NCI-H1694 treated with DMSO at 0.1 percent for 48 hours (cell line): ENCODE data around the gene FOXP1.
"Not testable (repeated sequence)": the region's sequence is repeated elsewhere in the genome, so short reads cannot be mapped to it uniquely, and the experiment has no call there.

ENCODE experiments used
- DNase-seq: peaks from one replicate; lab custom pipeline; 2025; lab: John Stamatoyannopoulos, UW

Gene FOXP1

DNA sequence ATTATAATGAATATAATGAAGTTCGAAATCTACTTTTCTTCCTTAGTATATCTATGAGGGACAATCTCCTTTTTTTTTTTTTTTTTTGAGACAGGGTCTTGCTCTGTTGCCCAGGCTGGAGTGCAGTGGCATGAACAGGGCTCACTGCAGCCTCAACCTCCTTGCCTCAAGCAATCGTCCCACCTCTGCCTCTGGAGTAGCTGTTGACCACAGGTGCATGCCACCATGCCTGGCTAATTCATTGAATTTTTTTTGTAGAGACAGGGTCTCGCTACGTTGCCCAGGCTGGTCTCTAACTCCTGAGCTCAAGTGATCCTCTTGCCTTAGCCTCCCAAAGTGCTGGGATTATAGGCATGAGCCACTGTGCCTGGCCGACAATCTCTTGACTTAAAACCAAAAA lies 607.5 kb downstream of the FOXP1 start:
- not testable (repeated sequence) for DNase-seq

DNA sequence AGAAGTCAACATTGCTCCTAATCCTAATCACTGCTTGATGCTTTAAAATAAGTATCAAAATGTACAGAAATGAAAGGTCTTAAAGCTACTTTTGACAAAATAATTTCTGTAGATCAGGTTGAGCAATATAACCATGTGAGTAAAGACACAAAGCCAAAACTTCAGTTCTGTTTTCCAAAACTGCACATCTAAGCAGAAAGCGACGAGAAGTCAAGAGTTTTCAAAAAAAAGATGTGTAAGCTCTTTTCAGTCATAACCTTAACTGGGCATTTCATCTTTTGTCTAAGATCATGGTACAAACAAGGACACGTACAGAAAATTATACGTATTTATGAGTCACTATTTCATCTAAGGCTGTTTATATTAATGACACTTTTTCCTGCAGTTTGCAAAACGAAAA lies 608.8 kb downstream of the FOXP1 start:
- no peak for DNase-seq

DNA sequence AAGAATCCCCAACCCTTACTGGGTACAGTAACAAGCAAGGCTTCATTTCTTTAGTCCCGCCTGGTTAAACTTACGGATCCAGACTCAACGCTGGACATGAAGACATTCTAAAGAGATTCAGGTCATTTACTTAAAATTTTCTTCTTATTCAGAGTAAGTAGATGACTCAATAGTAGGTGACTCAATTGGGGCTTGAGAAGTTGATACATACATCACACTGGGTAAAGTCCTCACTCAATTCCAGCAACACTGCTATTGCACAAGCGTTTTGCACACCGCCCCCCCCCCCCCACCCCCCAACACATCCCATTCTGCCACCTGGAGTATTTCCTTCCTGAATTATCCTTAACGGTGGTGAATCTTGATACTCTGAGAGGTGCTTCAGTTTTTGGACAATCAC lies 610.0 kb downstream of the FOXP1 start:
- no peak for DNase-seq

DNA sequence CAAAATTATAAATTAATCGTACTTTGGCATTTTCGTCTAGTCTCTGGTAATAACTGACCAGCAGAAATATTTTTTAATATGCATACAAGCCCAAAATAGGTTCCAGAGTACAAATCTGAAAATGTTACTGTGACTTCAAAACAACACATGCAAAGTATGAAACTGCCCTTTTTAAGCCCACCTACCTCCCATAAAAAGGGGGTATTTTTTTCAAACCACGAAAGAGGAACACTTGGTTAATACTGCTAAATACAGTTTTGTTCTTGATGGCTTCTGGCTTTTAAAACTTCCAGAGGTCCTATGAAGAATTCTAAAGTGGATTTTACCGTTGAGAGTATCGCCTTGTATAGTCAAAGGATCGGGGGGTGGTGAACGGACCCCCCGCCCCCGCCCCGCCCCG lies 610.7 kb downstream of the FOXP1 start:
- DNase-seq, result no peak

DNA sequence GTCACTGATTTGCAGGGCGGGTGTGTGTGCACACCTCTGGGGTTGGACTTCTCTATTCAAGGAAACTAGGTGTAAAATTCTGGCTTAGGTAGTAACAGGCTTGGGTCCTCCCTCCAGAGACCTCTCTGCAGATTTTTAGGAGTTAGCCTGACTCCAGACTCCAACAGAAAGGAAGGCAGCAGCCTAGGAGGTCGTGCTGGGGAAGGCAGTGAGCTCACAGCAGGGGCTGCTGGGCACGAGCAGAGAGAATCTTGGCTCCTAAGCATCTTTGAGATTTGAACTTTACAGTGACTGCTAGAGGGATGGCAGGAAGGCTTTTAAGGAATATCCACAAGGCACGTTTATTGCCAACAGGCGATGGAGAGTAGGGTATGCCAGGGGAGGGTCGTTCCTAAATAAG lies 612.6 kb downstream of the FOXP1 start:
- DNase-seq, result no peak

DNA sequence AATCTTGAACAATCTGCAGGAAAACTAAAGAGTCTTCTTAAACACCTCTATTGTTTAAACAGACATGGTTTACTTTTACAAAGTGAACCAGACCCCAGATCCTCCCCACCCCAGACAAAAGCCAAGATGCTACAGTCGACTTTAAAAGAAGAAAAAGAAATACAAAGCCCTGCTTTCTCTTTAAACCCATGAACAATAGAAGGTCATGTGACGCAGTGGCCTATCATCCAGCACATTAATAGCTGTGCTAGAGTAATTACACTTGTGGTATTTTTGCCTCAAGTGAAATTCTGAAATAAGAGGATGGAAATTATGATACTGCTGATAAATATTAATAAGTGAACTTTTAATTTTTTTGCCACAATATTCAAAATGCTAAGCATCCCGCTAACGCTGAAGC lies 613.4 kb downstream of the FOXP1 start:
- no peak for DNase-seq

DNA sequence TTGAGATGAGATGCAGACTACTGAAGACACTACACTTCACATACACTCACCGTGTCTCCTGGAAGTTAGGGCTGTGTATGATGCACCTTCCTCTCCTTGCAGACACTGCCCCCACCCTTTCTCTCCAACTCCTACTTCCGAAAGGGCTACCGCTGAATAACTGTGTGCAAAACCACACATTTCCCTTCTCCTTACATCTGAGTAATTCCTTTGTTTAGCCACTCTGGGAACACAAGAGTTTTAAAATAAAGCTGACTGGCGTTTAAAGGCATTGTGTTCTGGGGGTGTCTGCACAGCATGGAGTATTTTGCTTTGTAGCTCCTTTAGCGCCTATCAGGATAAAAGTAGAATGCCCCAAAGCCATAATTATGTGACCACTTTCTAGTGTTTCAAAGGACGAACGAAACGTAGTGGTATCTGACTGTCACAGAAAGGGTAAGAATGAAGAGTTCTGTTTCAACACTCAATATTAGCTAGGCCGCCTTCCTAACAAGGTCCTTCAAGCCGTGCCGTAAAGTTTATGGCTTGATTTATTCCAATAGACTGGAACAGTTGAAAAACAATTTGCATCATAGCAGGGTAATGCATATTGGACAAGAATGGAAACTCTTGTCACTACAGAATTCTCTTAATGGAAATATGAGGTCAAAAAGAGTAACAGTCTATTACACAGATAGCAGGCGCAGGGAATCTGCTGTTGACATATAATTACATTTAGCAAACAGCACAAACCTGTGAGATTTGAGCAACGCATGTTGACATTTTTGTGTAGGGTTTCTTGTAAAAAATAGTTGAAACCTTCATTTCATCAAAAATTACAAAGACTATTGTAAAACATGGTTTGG lies 619.9 kb downstream of the FOXP1 start:
- no peak for DNase-seq

DNA sequence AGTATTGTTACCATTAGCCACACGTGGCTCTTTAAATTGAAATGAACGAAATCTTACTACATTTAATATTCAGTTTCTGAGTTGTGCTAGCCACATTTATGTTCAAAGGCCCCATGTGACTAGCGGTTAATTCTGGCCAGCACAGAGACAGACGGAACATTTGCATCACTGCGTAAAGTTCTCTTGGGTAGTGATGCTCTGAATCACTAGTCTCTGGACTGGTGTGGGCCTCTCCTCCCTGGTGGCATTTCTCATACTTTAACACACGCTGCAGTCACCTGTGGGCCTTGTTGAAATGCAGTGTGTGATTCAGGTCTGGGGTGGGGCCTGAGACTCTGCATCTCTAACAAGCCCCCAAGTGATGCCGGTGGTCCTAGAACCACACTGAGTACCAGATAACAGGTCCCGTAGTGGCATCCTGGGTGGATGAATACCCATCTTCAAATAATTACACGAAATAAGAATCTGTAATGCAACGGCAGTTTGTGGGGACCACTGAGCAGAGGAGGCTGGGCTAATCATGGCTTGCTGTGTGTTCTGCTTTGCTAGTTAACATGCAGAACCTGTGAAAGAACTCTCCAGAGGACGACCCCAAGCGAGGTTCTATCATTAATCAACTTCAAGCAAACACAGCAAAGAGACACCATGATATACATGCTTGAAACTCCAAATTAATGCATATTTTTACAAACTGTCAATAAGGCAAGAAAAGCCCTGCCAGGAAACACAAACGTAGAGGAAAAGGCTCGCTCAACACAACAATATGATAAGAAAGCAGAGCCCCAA lies 623.8 kb downstream of the FOXP1 start:
- DNase-seq, result no peak

DNA sequence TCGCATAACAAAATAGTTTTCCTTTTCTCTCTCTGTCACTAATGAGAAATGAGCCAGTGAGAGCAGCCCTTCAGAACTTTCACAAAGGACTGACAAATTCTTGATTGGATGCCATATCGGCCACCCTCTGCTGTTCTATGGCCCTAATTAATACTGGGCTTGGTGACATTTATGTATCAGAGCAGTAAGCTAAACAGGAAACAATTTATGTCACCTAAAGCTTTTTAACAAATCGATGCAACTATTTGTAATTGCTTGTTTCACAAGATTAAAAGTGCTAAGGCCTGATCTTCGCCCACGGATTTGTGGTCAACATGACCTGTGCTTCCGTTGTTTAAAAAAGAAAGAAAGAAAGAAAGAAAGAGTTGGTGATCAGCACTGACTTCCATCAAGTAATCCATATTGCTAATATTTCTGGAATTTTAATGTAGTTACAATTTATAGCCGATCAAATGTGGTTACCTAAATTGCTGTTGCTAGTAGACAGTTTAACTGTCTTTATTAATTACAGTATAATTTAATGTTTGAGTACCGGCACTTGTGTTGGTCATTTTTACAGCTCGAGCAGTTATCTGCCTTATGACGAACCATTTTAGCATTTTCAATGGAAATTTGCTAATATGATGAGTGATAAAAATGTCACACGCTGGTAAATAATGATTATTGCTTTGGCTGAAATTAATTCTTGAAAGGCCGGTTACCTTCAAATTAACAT lies 631.3 kb downstream of the FOXP1 start:
- no peak for DNase-seq

DNA sequence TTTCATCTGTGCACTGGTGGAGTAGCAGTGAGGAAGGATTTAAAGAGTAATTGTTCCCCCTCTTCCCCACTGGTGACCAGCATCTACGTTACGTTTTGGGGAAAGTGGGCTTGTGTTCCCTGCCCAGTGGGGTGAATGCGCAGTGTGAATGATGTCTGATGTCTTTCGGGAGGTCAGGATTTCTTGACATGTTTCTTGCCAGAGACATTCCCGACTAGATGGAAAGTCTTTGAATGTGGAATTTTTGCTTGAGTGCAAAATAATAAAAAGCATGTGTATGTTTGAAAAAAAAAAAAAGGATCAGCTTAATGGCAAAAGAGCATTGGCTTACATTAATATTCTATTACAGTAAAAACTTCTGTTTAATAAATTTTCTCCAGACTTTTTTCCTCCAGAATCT lies 632.2 kb downstream of the FOXP1 start:
- DNase-seq, result no peak

DNA sequence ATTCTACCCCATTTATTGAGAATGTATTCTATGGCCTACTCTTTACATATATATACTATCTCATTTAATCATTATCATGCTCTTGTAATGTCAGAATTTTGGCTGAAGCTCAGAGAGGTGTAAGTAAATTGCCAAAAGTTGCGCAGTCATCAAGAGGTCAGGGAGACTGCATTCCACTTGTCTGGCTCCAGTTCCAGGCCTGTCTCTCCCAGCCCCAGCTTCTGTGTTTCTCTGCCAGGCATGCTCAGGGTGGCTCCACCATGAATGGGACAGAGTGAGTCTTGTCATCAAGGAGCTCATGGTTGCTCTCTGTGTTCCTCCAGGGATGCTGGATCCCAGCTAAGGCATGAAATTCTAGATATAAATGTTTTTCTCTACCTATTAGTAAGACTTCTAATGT lies 635.9 kb downstream of the FOXP1 start:
- DNase-seq, result no peak

DNA sequence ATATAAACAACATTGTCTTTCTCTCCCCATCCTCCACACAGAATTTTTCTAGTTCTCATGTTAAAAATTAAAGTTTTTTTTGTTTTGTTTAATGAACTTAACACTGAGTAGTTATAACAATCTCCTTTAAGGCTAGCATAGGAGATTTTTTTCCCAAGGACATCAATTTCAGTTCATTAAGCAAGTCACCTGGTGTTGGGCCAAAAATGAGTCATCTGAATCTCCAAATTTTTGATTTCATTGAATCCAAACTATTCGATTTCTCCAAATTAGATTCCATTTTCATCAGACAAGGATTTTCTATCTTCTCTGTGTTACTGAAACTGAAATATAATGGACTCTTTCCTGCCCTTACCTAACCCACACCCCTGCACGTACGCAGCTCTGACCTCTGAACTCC lies 639.6 kb downstream of the FOXP1 start:
- DNase-seq, result no peak

DNA sequence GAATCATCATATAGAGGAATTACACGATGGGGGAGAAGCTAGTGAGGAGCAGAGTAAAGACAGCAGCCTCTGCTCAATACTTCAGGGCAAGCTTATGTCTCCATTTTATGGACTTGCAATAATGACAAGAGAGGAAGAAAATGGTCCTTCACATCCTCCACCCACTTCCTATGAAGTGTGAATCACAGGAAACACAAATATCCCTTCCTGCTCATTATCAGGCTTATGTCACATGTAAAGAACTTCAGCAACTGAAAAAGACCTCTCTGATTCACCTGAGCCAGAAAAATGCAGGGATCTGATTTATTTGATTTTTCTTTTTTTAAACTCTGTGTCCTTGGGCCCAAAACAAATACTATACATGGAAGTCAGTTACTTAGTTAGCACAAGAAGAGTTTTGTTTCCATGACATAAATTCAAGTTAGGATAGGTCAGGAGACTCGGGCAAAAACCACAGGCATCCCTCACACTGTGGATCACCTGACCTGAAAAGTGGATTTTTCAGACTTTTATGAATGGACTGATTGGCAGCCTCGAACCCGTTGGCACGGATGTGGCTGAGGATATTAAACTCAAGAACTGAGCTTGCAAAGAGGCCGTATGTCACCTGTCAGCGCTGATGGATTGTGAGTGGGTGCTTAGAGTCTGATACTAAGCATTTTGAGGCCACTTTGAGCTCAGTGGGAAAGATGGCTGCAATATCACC lies 650.3 kb downstream of the FOXP1 start:
- DNase-seq, result no peak

DNA sequence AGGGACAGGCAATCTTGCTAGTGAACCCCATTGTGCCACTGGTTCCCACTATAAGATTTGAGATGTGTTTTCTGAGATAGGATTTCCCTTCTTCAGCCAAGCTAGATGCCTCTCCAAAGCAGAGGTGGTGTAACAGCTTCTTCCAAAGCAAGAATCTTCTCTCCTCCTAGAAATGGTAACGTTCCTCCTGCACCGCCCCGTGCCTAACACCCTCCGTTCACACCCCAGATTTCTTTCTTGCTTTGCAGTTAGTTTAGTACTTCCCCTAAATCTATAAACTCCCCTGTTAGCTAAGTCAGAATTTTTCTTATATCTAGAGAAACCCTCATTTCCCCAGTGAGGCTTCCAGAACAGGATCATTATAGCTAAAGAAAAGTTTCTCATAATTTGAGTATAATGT lies 653.5 kb downstream of the FOXP1 start:
- no peak for DNase-seq

DNA sequence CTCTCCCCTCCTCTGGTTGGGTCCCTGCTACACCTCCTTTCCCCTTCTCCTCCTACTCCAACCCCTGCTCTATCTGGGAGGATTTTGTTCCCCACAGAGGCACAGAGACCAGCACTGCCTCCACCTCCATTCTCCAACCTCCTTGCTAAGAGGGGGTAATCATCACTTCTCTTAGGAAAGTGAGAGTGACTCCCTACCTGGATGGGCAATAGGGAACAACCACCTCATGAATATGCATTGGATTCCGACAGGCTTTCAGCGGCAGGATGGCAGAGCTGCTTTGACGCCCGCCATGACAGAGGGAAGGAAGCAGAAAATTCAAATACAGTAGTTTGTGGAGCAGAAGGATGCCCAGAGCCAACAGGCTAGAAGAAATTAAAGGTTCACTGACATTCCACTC lies 656.3 kb downstream of the FOXP1 start:
- DNase-seq, result no peak

DNA sequence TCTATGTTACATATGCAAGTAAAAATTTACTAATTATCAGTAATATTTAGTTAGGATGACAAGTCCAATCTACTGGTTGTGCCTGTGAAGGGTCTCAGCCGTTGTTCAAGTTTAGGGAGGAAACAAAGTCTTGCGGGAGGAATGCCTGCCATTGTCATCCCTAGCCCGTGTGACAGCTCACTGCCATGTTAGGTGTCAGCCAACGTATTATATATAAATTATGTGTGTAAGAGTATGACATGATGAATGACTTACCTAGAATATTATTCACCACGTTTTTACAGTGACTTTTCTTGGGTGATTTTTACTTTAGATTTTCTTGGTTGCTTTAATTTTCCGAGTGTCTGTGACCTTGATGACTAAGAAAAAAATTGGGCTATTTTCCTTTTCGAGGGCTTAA lies 656.7 kb downstream of the FOXP1 start:
- DNase-seq, result no peak

DNA sequence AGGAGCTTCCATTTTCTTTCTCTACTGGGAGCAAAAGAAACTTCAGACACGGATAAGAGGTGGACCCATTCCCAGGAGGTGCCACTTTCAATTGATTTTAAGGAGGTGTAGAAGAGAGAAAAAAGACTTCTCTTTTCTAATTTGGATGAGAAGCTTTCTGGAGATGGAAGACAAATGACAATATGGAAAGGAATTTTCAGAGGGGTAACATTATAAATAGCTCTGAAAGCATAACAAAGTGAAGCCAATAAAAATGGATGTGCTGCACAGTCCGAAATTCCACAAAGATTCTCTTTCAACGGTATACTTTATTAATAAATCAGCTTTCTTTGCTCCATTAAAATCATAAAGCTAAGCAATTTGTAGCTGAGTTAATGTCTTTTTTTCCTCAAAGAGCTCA lies 663.9 kb downstream of the FOXP1 start:
- DNase-seq, result no peak

DNA sequence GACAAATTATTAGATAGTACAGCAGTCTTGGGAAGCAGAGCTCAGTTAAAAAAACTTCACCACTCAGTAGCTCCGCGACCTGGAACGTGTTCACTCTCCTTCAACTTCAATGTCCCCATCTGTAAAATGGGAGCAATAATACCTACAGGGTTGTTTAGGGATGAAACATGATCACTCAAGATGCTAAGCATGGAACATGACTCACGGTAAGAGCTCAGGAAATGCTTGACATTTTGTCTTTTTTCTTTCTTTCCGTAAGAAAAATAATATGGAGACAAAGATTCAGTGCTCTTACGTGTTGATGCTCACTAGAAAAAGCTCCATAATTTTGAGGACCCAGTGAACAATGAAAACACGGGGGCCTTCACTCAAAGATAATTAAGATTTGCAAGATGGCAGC lies 664.4 kb downstream of the FOXP1 start:
- DNase-seq, result no peak

DNA sequence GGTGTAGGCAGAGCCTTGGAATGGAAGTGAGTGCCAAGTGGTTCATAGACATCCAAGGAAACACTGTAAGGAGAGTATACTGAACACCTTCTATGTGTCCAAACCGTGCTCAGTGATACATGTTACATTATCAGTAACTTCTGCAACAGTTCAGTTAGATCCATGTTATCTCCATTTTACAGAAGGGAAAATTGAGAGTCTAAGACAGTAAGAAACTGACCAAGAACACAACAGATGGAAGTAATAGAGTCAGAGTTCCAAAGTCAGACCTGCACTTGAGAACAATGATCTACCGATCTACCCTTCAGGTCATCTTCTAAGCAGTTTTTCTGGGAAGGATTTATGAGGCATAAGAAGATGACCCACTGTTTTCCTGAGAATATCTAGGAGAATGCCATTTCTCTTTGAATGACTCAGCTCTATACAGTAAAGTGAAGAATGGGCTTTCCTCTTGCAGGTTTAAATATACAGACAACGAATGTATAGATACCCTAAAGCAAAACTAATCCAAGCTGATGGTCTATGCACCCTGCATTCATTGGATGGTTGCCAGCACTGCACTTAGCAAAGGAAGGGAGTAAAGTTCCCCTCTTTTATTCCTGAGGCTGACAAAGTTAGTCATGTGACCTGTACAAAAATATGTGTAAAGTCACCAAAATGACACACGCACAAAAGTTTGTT lies 667.0 kb downstream of the FOXP1 start:
- DNase-seq, result no peak

DNA sequence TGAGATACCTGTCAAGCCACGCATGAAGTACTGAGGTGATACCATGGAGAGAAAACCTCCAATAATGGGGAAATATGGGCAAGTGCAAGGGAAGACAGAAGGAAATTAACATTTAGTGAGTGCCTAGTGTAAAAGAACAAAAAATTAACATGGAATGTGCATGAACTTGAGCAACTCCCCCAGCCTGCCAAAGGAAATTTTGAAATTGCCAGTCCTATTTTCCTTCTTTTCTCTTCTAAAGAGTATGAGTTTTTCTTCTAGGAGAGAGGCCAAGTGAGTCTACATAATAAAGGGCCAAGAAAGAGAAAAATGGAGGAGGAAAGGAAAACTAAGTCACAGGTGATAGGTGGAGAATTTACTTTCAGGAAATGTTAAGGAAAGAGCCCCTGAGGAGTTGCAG lies 668.7 kb downstream of the FOXP1 start:
- DNase-seq, result no peak

DNA sequence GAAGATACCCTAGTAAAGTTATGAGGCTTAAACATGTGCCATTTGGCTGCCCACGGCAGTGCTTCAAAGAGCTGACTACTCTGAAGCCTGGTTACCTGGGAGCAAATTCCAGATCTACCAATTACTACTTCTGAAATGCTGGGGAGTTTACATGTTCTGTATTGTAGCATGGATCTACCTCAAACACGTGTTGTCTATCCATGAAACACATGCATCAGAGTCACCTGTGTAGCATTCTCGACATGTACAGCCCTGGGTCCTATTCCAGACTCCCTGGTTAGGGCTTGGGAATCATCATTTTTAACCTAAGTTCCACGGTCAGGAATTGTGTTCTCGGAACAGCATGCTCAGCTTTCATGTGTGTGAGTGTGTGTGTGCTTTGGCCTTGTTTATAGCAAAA lies 671.8 kb downstream of the FOXP1 start:
- no peak for DNase-seq

DNA sequence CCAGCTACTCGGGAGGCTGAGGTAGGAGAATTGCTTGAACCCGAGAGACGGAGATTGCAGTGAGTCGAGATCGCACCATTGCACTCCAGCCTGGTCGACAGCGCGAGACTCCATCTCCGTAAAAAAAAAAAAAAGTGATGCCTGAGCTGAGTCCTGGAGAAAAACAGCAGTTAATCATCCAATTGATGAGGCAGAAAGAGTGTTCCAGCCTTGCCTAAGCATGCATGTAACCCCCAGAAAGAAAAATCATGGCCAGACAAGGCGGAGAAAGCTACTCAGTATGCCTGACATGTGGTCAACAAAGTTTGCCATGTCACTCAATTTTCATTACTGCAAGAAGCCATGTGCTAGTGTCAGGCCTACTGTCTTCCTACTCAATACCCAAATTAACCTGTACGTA lies 678.0 kb downstream of the FOXP1 start:
- no peak for DNase-seq
